ENCODE results near the gene MYO3B.
"Not testable (repeated sequence)": the region's sequence is repeated elsewhere in the genome, so short reads cannot be mapped to it uniquely, and the experiment has no call there.

MYO3B gene

GRCh38 chr2:170241756-170242155 is 63.8 kb downstream of the MYO3B start:
- DNase-seq, result no peak

GRCh38 chr2:170243118-170243837 is 65.3 kb downstream of the MYO3B start:
- no peak for DNase-seq

DNA sequence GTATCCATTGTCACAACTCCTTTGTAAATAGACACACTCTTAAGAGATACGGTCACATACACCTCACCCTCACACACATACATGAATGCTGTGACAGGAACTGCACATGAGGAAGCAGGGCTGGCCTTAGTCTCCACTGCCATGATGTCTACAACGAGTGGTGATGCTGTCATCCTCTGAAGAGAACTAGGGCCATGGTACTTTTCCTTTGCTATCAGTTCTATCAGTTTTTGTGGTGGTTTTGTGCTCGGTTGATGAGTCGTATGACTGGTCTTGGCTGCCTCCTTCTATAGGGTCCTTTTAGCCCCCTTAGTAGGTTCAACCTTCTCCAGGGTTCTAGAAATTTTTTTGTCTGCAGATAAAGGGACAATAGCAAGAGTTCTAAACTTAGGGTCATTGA is 66.0 kb downstream of the MYO3B start:
- DNase-seq, result no peak

DNA sequence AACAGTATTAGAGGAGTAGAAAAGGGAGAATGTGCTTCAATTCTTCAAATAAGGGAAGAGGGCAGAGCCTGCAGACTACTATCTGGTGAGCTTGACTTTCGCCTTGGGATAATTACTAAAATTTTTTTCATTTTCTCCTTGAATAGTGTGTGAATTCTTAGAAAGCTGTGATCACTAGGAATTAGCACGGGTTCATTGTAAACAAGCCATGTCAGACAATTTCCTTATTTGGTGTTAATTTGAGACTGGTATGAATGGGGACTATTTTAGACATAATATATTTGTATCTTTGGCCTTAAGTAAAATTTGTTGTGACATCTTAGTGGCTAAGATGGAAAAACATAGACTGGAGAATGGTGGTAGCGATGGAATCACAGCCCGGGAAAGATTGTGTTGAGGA is 66.6 kb downstream of the MYO3B start:
- DNase-seq, result no peak

GRCh38 chr2:170245312-170245711 is 67.4 kb downstream of the MYO3B start:
- DNase-seq, result no peak

- DNase-seq, result no peak
Observed at GRCh38 chr2:170247333-170247732, 69.4 kb downstream of the MYO3B start.

DNA sequence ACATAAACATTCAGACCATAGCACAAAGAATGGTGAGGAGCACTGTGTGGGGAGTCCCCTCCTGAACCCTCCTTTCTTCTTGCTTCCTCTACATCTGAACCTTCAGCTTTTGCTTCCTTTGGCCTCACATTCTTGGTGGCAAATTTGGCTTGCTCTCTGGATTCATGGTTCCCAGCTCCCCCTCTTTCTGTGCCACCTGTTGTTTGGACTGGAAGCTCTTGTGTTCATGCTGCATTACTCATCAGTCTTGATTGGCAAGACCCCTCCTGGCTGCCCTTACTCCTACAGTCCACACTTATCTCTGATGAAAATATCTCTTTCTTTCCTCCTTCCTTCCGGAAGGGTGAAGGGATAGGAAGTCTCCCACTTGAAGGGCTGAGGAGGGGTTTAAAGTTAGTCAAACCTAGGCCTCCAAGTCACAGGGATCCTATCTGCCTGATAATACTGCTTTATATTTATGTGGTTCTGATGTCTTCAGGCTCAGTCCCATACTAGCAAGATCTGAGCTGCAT is 70.0 kb downstream of the MYO3B start:
- DNase-seq, result no peak

DNA sequence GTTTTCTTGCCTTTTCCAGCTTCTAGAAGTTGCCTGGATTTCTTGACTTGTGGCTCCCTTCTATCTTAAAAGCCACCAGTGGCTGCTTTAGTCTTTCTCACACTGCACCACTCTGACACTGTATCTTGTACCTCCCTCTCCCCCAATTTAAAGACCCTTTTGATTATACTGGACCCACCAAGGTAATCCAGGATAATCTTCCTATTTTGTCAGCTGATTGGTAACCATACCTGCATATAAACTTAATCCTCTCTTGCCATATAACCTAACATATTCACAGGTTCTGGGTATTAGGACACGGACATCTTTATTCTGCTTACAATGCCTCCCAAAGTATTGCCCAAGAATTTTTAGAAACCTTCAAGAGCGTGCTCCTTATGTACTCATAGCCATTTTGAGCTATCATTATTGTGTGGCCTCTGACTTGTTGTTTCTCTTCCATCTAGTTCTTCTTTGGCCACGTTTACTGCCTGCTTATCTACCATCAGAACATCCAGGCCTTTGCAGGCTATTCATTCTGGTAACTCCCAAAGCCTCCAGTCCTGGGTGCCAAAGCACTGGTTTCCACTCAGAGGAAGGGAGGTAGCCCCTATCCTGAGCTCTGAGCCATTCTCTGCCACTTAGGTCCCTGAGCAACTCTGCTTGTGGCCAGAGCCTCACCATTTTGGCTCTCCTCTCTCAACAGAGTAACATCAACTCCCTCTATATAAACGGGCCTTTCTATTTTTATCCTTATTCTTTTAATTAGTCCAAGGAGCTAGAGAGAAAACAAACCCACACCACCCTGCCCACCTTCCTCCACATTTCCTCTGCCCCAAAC is 70.8 kb downstream of the MYO3B start:
- DNase-seq, result no peak

GRCh38 chr2:170249761-170250160 is 71.8 kb downstream of the MYO3B start:
- no peak for DNase-seq

DNA sequence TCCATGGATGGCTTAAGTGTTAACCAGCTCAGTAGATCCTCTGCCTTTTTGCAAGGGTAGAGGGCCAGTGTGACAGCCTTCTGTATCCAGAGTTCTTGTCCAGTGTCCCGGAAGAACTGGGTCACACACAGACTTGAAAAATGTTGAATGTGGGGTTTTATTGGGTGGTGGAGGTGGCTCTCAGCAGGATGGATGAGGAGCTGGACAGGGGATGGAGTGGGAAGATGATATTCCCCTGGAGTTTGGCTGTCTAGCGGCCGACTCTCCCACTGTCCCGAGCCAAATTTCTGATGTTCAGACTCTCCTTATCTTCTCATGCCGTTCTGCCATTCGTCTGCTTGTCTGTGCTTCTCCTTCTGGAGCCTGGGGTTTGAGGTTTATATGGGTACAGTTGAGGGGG is 72.6 kb downstream of the MYO3B start:
- DNase-seq, result no peak

DNA sequence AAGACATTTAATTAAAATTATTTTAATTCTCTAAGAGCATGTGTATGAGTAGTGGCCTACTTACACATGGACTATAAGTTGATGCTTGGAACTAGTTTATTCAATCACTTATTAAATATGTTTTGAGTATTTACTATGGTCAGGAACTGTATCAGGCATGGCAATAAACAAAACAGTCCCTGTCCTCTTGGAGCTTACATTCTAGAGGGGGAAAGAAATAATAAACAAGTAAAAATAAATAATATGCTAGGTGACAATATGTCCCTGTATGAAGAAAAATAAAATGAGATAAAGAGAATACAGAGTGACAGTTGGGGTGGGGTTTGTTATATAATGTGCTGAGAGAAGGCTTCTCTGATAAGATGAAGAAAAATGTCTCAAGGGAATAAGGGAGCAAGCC is 74.5 kb downstream of the MYO3B start:
- no peak for DNase-seq

DNA sequence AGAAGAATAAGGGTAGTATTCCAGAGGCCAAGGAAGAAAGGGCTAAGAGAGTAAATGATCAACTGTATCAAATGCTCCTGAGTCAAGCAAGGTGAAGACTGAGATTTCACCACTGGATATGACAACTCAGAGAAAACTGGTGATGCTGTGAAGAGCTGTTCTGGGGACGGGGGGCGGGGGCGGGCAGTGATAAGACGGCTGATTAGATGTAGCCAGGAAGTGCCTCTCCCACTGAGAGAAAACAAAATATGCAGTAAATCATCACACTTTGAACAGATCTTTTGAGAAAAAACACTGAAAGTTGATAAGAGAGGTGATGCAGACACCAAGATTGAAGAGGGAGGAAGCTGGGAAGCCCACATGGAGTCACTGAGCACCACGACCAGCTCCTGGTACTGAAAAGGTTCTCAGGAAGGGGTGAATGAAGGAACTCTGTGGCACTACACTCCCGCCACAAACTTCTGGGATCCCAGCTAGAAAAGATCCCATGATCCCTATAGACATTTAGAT is 75.8 kb downstream of the MYO3B start:
- DNase-seq, result no peak

GRCh38 chr2:170254293-170254732 is 76.4 kb downstream of the MYO3B start:
- DNase-seq, result no peak

GRCh38 chr2:170255137-170255536 is 77.2 kb downstream of the MYO3B start:
- DNase-seq, result no peak

DNA sequence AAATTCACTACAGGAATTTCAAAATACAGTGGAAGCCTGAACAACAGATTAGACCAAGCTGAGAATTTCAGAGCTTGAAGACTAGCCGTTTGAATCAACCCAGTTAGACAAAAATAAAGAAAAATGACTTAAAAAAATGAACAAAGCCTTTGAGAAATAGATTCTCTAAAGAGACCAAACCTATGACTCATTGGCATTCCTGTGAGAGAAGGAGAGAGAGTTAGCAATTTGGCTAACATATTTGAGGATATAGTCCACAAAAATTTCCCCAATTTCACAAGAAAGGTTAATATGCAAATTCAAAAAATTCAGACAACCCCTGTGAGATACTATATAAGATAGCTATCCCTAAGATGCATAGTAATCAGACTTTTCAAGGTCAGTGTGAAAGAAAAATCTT is 78.0 kb downstream of the MYO3B start:
- no peak for DNase-seq

DNA sequence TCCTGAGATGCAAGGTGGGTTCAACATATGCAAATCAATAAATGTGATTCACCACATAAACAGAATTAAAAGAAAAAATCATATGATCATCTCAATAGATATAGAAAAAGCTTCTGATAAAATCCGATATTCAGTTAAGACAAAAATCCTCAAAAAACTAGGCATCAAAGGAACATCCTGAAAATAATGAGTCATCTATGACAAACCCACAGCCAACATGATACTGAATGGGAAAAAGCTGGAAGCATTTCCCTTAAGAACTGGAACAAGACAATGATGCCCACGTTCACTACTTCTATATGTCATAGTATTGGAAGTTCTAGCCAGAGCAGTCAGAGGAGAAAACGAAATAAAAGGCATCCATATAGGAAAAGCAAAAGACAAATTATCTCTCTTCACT is 80.4 kb downstream of the MYO3B start:
- DNase-seq, result no peak

- no peak for DNase-seq
Observed at GRCh38 chr2:170260188-170260587, 82.2 kb downstream of the MYO3B start.

GRCh38 chr2:170261566-170261965 is 83.6 kb downstream of the MYO3B start:
- no peak for DNase-seq

GRCh38 chr2:170262343-170262742 is 84.4 kb downstream of the MYO3B start:
- DNase-seq, result no peak

GRCh38 chr2:170262806-170263205 is 84.9 kb downstream of the MYO3B start:
- DNase-seq, result no peak

GRCh38 chr2:170263728-170264521 is 86.0 kb downstream of the MYO3B start:
- not testable (repeated sequence) for DNase-seq

DNA sequence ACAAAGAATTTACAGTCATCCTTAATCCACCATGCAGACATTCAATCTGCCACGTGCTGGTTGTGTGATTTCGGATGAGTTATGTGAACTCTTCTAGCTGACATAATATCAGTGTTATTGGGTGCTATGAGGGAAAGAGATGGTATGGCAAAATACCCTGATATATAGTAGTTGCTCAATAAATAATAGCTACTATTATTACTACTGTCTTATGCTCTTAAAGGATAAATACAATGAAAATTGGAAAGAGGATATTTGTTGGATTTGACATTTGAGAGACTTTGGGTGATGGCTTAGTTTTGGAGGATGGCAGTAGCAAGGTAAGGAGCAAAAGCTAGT is 86.5 kb downstream of the MYO3B start:
- DNase-seq, result no peak

- no peak for DNase-seq
Observed at GRCh38 chr2:170264865-170265264, 86.9 kb downstream of the MYO3B start.
